Kidney (tissue), 14 donors: ENCODE results near the gene PRKAG2. TPM values are rescaled to one million over a fixed set of nuclear protein-coding genes. Genes with fewer than 3 reads are reported as not detected.

Experiments
- DNase-seq, 5 donors: peaks; one replicate each; pipeline ENCODE4 v3.0.0-alpha.2; 2013 to 2020
- FAIRE-seq: peaks from 2 replicates; lab custom pipeline; 2012; peaks lifted over from hg19 to GRCh38; lab: Jason Lieb, UNC
- H3K27ac ChIP-seq, 2 donors: one replicate each; pipeline ENCODE4 v1.7.0; 2013; ENCODE audit warnings: low read depth in 2 of 2, low read length in 2 of 2, inconsistent platforms in 1 of 2
- H3K27me3 ChIP-seq: one replicate; pipeline ENCODE4 v1.7.1; 2013; ENCODE audit warnings: low read length, inconsistent platforms; ENCODE audit not compliant: control insufficient read depth, insufficient read depth
- H3K36me3 ChIP-seq, 3 donors: one replicate each; pipeline versions ENCODE4 v1.7.0 to v1.7.1; 2013; ENCODE audit warnings: low read length in 3 of 3, control low read depth in 1 of 3, inconsistent platforms in 1 of 3; ENCODE audit not compliant: insufficient read depth in 3 of 3, control insufficient read depth in 2 of 3
- H3K4me1 ChIP-seq, 3 donors: one replicate each; pipeline versions ENCODE4 v1.7.0 to v1.7.1; 2013; ENCODE audit warnings: low read length in 3 of 3, inconsistent platforms in 1 of 3, low read depth in 1 of 3; ENCODE audit not compliant: control insufficient read depth in 2 of 3, insufficient read depth in 2 of 3
- H3K4me3 ChIP-seq, 3 donors: one replicate each; pipeline versions ENCODE4 v1.7.0 to v1.8.1; 2013; ENCODE audit warnings: low read length in 3 of 3, control low read depth in 1 of 3, inconsistent platforms in 1 of 3
- H3K9ac ChIP-seq, 3 donors: one replicate each; pipeline versions ENCODE4 v1.7.0 to v1.7.1; 2013; ENCODE audit warnings: low read length in 3 of 3, control low read depth in 1 of 3, inconsistent platforms in 1 of 3
- H3K9me3 ChIP-seq, 3 donors: one replicate each; pipeline versions ENCODE4 v1.7.0 to v1.7.1; 2013; ENCODE audit warnings: low read length in 3 of 3, control low read depth in 1 of 3, inconsistent platforms in 1 of 3; ENCODE audit not compliant: control insufficient read depth in 2 of 3, insufficient read depth in 1 of 3
- CTCF ChIP-seq: IDR thresholded peaks from 3 replicates; pipeline ENCODE4 v1.5.1; 2012; ENCODE audit warnings: mild to moderate bottlenecking, moderate library complexity, borderline replicate concordance; ENCODE audit not compliant: insufficient read depth; ENCODE audit errors: extremely low read depth
- intact Hi-C: fragments of 100-400 bp; cut with DNase I; formaldehyde crosslinking; loops from one replicate; pipeline ENCODE4 v1.11.1; 2022
- polyA plus RNA-seq: library from polyadenylated mRNA; stranded (reverse); fragments of 350-450 nt; fragmentation: Illumina TruSeq; extraction: RNeasy Lipid Tissue Mini Kit (QIAGEN cat#74804); gene quantifications from one replicate; pipeline ENCODE4 v1.2.3, GENCODE V29; 2014; ENCODE audit warnings: low read depth, low replicate concordance; ENCODE audit not compliant: insufficient read depth
- total RNA-seq: library from RNA; stranded (reverse); fragmentation: NEBNext Ultra II Directional; extraction: Animal tissue kit (Norgen Biotek cat#: 25700); gene quantifications from one replicate; pipeline ENCODE4 v1.2.1, GENCODE V29; 2021
- donor health status: control.
- donor health status: control.
- donor health status: control.
- donor health status: control.
- donor health status: control.
- donor health status: DM: yes; HTN: yes; CAD: no.
- donor health status: Normal renal cell carcinoma (clear cell type).

PRKAG2 gene
- total and polyA plus RNA-seq, 2 donors from 2014 or later, result 40.7 to 40.9 TPM

GRCh38 chr7:151710121-151710640 lies 166.7 kb downstream of the PRKAG2 start:
- no peak overlapping the region for H3K9ac ChIP-seq
- H3K27me3 ChIP-seq, result no peaks in the 10 kb centered on the region
- H3K27ac ChIP-seq, result no peak overlapping the region
- intact Hi-C loops, result no loop called here
- DNase-seq (no peak), FAIRE-seq (no peak)
- peaks cover 3 to 10% (median 5%) of the 10 kb centered on the region in 3 donors for H3K36me3 ChIP-seq
- no peak overlapping the region for H3K4me3 ChIP-seq
- no peak for TF ChIP-seq CTCF
- H3K9me3 ChIP-seq, result no peaks in the 10 kb centered on the region
- H3K4me1 ChIP-seq, result peaks cover 0 to 23% (median 22%) of the 10 kb centered on the region in 3 donors

GRCh38 chr7:151709141-151710038 lies 167.5 kb downstream of the PRKAG2 start:
- DNase-seq, result no peak
- no peak for TF ChIP-seq CTCF
- Histone ChIP-seq H3K27ac (no peak overlapping the region), H3K36me3 (peaks cover 3 to 10% (median 5%) of the 10 kb centered on the region in 3 donors), H3K9ac (no peak overlapping the region), H3K4me1 (peaks cover 0 to 23% (median 22%) of the 10 kb centered on the region in 3 donors), H3K9me3 (no peaks in the 10 kb centered on the region), H3K27me3 (no peaks in the 10 kb centered on the region), H3K4me3 (no peak overlapping the region)
- FAIRE-seq, result no peak
- intact Hi-C loops, result no loop called here

- no peak overlapping the region for H3K27ac ChIP-seq
- TF ChIP-seq CTCF, result no peak
Observed at GRCh38 chr7:151708610-151709009, 168.3 kb downstream of the PRKAG2 start.

More at GRCh38 chr7:151708610-151709009, 168.3 kb downstream of the PRKAG2 start:
- no peak overlapping the region for H3K9ac ChIP-seq
- peaks cover 0 to 23% (median 22%) of the 10 kb centered on the region in 3 donors for H3K4me1 ChIP-seq
- no peaks in the 10 kb centered on the region for H3K27me3 ChIP-seq
- DNase-seq (no peak), FAIRE-seq (no peak)
- no peak overlapping the region for H3K4me3 ChIP-seq
- intact Hi-C loops, result no loop called here
- peaks cover 3 to 10% (median 5%) of the 10 kb centered on the region in 3 donors for H3K36me3 ChIP-seq
- no peaks in the 10 kb centered on the region for H3K9me3 ChIP-seq
